A673 (cell line): ENCODE results near the gene TRAF4. TPM values are rescaled to one million over a fixed set of nuclear protein-coding genes. Genes with fewer than 3 reads are reported as not detected.
A peak's percentile ranks its signal among the peaks of the same experiment; 100 is the strongest.

ENCODE experiments used
- BruUV-seq: library from RNA; stranded (reverse); fragments of 400-500 nt; replicated peaks from 2 replicates; lab custom pipeline; 2021; lab: Mats Ljungman, UMichigan
- CTCF ChIA-PET: fragments of 300-600 bp; sonication (Branson Sonifier 250); formaldehyde crosslinking; loops from one replicate; lab custom pipeline; 2022; ENCODE audit warnings: antibody characterized with exemption; lab: Charles Lee
- POLR2A ChIA-PET: fragments of 300-600 bp; sonication (Branson Sonifier 250); formaldehyde crosslinking; loops from one replicate; lab custom pipeline; 2022; ENCODE audit warnings: antibody characterized with exemption; ENCODE audit not compliant: low non-redundant PET; lab: Charles Lee
- DNase-seq: peaks from one replicate; pipeline ENCODE4 v3.0.0-alpha.2; 2015; ENCODE audit warnings: low spot score
- H3K27ac ChIP-seq: fragments of 200-600 bp; sonication (generic); 2 replicates; pipeline ENCODE4 v1.5.1; 2016; ENCODE audit warnings: mixed run types, low read depth, mild to moderate bottlenecking, mixed read lengths, antibody characterized with exemption, low read length; ENCODE audit not compliant: poor library complexity, severe bottlenecking
- H3K27me3 ChIP-seq: fragments of 200-600 bp; sonication (generic); replicated peaks from 2 replicates; pipeline ENCODE4 v1.6.1; 2017; ENCODE audit warnings: mixed run types, low read depth, mild to moderate bottlenecking, mixed read lengths, antibody characterized with exemption, low read length; ENCODE audit not compliant: insufficient read depth, poor library complexity
- H3K36me3 ChIP-seq: fragments of 200-600 bp; sonication (generic); 2 replicates; pipeline ENCODE4 v1.6.1; 2016; ENCODE audit warnings: mixed run types, mild to moderate bottlenecking, mixed read lengths, antibody characterized with exemption, low read length; ENCODE audit not compliant: insufficient read depth, poor library complexity, severe bottlenecking
- H3K4me1 ChIP-seq: fragments of 200-600 bp; sonication (generic); 2 replicates; pipeline ENCODE4 v1.6.1; 2017; ENCODE audit warnings: mixed run types, mild to moderate bottlenecking, mixed read lengths, antibody characterized with exemption, low read length; ENCODE audit not compliant: insufficient read depth, poor library complexity, severe bottlenecking
- H3K4me3 ChIP-seq: fragments of 200-600 bp; sonication (generic); 2 replicates; pipeline ENCODE4 v1.5.1; 2016; ENCODE audit warnings: low read depth, mixed run types, mild to moderate bottlenecking, mixed read lengths, low read length; ENCODE audit not compliant: poor library complexity, severe bottlenecking
- H3K9me3 ChIP-seq: fragments of 200-600 bp; sonication (generic); 2 replicates; pipeline ENCODE4 v1.6.1; 2016; ENCODE audit warnings: mixed run types, low read depth, mild to moderate bottlenecking, mixed read lengths, antibody characterized with exemption, low read length; ENCODE audit not compliant: poor library complexity, severe bottlenecking
- CTCF ChIP-seq: fragments of 300-800, 200-600 bp; sonication (generic); conservative IDR thresholded peaks from 2 replicates; pipeline ENCODE4 v1.5.1; 2017; ENCODE audit warnings: low read depth, mild to moderate bottlenecking, antibody characterized with exemption, low read length, moderate library complexity, mixed read lengths
- EZH2 ChIP-seq: fragments of 200-600 bp; sonication (generic); IDR thresholded peaks from 2 replicates; pipeline ENCODE4 v1.6.1; 2017; ENCODE audit warnings: borderline replicate concordance, low read depth, mild to moderate bottlenecking, mixed read lengths, antibody characterized with exemption, low read length; ENCODE audit not compliant: poor library complexity, severe bottlenecking
- intact Hi-C: fragments of 100-400 bp; cut with micrococcal nuclease; formaldehyde crosslinking; loops from one replicate; pipeline ENCODE4 v1.10.0; 2022; ENCODE audit not compliant: unreplicated experiment
- total RNA-seq: library from RNA; stranded (reverse); gene quantifications from 2 replicates; pipeline ENCODE4 v1.2.3, GENCODE V29; 2021

TRAF4 gene
- total RNA-seq, 1 experiment from 2014 or later = 128 TPM

GRCh38 chr17:28746611-28747050, 2.8 kb downstream of the TRAF4 start:
- ChIA-PET POLR2A (no interaction called here), CTCF (interaction anchor here (3.2 kb wide), 1 partner anchor 20 kb away, joined by 17 read pairs; the partner anchor contains the start of gene TLCD1)
- H3K27ac ChIP-seq = peak overlapping the region; percentile 94
- no peak for DNase-seq
- no peaks in the 10 kb centered on the region for H3K27me3 ChIP-seq
- H3K36me3 ChIP-seq = peaks cover 41% of the 10 kb centered on the region
- intact Hi-C loops = loop anchor here (5.0 kb wide), 1 partner anchor 156 kb away; the partner anchor contains the start of gene DHRS13
- peak overlapping the region; percentile 72 for H3K4me3 ChIP-seq
- no peaks in the 10 kb centered on the region for H3K9me3 ChIP-seq
- TF ChIP-seq CTCF (no peak), EZH2 (no peak)
- peaks cover 32% of the 10 kb centered on the region for H3K4me1 ChIP-seq
- no TSS peak for BruUV-seq

- intact Hi-C loops = loop anchor here (5.0 kb wide), 1 partner anchor 155 kb away; the partner anchor contains the start of gene DHRS13
- Histone ChIP-seq H3K36me3 (peaks cover 43% of the 10 kb centered on the region), H3K4me1 (peaks cover 32% of the 10 kb centered on the region), H3K27me3 (no peaks in the 10 kb centered on the region), H3K4me3 (no peak overlapping the region), H3K27ac (peak overlapping the region; percentile 94), H3K9me3 (no peaks in the 10 kb centered on the region)
- ChIA-PET POLR2A (no interaction called here), CTCF (interaction anchor here (0.5 to 3.2 kb wide), 2 partner anchors 20 to 146 kb away, joined by 7 to 17 read pairs; partner anchors contain the start of gene TLCD1)
- TF ChIP-seq EZH2 (no peak), CTCF (no peak)
- no peak for DNase-seq
- BruUV-seq = no TSS peak
Observed at GRCh38 chr17:28747051-28747691, 3.4 kb downstream of the TRAF4 start.

GRCh38 chr17:28747801-28748750, 4.3 kb downstream of the TRAF4 start:
- DNase-seq = no peak
- Histone ChIP-seq H3K36me3 (peaks cover 43% of the 10 kb centered on the region), H3K27ac (peak overlapping the region; percentile 55), H3K4me3 (no peak overlapping the region), H3K27me3 (no peaks in the 10 kb centered on the region), H3K9me3 (no peaks in the 10 kb centered on the region), H3K4me1 (peaks cover 25% of the 10 kb centered on the region)
- POLR2A ChIA-PET = no interaction called here
- BruUV-seq = no TSS peak
- intact Hi-C loops = loop anchor here (5.0 kb wide), 1 partner anchor 154 kb away; the partner anchor contains the start of gene DHRS13
- CTCF ChIA-PET = interaction anchor here (0.5 to 1.9 kb wide), 3 partner anchors 21 to 369 kb away, joined by 3 to 12 read pairs (median 7); partner anchors contain the start of genes NEK8 and TLCD1
- no peak for TF ChIP-seq CTCF
- TF ChIP-seq EZH2 = no peak
